ENCODE data around the gene CD79B. TPM values are rescaled to one million over a fixed set of nuclear protein-coding genes. Genes with fewer than 3 reads are reported as not detected.

CD79B gene
- total and polyA plus RNA-seq, 9 of the 15 experiments (the other 6 are each of a cell fraction or from before 2014, with no cell fraction given), result 0.15 to 0.62 (median 0.44) TPM; not detected in 2

DNA sequence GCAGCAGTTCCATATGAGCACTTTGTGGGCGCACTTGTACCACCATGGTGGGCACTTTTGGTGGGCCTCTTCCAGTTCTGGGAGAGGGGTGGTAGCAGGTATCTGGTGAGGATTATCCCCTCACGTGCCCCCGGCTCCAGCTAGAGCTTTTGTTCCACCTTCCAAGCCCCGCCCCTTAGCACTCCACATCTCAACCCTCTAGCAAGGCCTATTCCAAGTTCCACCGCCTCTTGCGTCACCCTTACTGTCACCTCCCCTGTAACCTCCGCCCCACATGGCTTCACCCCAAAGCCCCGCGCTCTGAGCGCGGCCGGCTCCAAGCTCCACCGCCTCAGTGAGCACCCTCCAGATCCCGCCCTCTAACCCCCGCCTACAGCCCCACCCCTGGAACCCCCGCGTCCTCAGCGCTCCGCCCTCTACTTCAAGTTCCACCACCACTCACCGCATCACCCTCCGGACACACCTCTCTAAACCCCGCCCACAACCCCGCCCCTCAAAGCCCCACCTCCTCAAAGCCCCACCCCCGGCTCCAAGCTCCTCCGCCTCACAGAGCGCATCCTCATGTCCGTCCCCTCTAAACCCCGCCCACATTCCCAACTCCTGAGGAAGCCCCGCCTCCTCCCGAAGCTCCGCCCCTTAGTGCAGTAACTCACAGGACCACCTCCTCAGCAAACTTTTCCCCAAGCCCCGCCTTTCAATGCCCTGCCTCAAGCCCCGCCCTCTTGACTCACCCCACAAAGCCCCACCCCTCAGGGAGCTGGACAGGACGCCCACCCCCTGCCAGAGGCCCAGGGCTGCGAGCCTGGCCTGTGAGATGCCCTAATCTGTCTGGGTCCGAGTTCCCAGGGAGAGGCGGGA, 29.5 kb upstream of the CD79B start (continued):
- TF ChIP-seq, protein P1, sequence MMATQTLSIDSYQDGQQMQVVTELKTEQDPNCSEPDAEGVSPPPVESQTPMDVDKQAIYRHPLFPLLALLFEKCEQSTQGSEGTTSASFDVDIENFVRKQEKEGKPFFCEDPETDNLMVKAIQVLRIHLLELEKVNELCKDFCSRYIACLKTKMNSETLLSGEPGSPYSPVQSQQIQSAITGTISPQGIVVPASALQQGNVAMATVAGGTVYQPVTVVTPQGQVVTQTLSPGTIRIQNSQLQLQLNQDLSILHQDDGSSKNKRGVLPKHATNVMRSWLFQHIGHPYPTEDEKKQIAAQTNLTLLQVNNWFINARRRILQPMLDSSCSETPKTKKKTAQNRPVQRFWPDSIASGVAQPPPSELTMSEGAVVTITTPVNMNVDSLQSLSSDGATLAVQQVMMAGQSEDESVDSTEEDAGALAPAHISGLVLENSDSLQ (IDR thresholded peaks at IDR 0.05), result peak; percentile 58; the same call in 1 of the 2 replicates
- TF ChIP-seq SMAD4 (CRISPR knock-in tag; conservative IDR thresholded peaks at IDR 0.05) (no peak), KDM5B (IDR thresholded peaks at IDR 0.05; ENCODE audit: insufficient replicate concordance, low read depth, low read length) (no peak), ZNF507 (tag; conservative IDR thresholded peaks at IDR 0.05) (no peak), NRF1 (conservative IDR thresholded peaks at IDR 0.05 in 1 of 2, IDR thresholded peaks at IDR 0.05 in 1 of 2) (peak; percentile 77 to 81), GTF2F1 (IDR thresholded peaks at IDR 0.05; ENCODE audit: low read depth, low read length) (no peak), ZHX1 (conservative IDR thresholded peaks at IDR 0.05; ENCODE audit: low read length) (no peak), TSC22D4 (tag; IDR thresholded peaks at IDR 0.05) (no peak), ZKSCAN1 (IDR thresholded peaks at IDR 0.05; ENCODE audit: low read depth, low read length) (no peak)
- TF ChIP-seq, protein P2, sequence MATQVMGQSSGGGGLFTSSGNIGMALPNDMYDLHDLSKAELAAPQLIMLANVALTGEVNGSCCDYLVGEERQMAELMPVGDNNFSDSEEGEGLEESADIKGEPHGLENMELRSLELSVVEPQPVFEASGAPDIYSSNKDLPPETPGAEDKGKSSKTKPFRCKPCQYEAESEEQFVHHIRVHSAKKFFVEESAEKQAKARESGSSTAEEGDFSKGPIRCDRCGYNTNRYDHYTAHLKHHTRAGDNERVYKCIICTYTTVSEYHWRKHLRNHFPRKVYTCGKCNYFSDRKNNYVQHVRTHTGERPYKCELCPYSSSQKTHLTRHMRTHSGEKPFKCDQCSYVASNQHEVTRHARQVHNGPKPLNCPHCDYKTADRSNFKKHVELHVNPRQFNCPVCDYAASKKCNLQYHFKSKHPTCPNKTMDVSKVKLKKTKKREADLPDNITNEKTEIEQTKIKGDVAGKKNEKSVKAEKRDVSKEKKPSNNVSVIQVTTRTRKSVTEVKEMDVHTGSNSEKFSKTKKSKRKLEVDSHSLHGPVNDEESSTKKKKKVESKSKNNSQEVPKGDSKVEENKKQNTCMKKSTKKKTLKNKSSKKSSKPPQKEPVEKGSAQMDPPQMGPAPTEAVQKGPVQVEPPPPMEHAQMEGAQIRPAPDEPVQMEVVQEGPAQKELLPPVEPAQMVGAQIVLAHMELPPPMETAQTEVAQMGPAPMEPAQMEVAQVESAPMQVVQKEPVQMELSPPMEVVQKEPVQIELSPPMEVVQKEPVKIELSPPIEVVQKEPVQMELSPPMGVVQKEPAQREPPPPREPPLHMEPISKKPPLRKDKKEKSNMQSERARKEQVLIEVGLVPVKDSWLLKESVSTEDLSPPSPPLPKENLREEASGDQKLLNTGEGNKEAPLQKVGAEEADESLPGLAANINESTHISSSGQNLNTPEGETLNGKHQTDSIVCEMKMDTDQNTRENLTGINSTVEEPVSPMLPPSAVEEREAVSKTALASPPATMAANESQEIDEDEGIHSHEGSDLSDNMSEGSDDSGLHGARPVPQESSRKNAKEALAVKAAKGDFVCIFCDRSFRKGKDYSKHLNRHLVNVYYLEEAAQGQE (IDR thresholded peaks at IDR 0.05; ENCODE audit: borderline replicate concordance), result no peak
- TF ChIP-seq, protein P2 (CRISPR knock-in tag; IDR thresholded peaks at IDR 0.05; ENCODE audit: low read depth), result no peak
